NCI-H146 treated with DMSO at 0.1 percent for 48 hours (cell line): ENCODE results near the gene P3H2.

ENCODE experiments used
- DNase-seq: peaks from one replicate; lab custom pipeline; 2025; ENCODE audit not compliant: unreplicated experiment; lab: John Stamatoyannopoulos, UW

P3H2 gene

GRCh38 chr3:189949580-189949979 lies 171.1 kb downstream of the P3H2 start:
- no peak for DNase-seq

GRCh38 chr3:189948724-189949045 lies 172.0 kb downstream of the P3H2 start:
- DNase-seq = no peak

- DNase-seq = peak; percentile 82
Observed at GRCh38 chr3:189947948-189948723, 172.6 kb downstream of the P3H2 start.

GRCh38 chr3:189947068-189947467 lies 173.6 kb downstream of the P3H2 start:
- DNase-seq = no peak

GRCh38 chr3:189945935-189946709 lies 174.6 kb downstream of the P3H2 start:
- DNase-seq = no peak

GRCh38 chr3:189944285-189945145 lies 176.2 kb downstream of the P3H2 start:
- no peak for DNase-seq

GRCh38 chr3:189942948-189943347 lies 177.7 kb downstream of the P3H2 start:
- DNase-seq = peak; percentile 91

GRCh38 chr3:189941679-189942078 lies 179.0 kb downstream of the P3H2 start:
- DNase-seq = no peak

GRCh38 chr3:189941125-189941524 lies 179.6 kb downstream of the P3H2 start:
- DNase-seq = peak; percentile 100

GRCh38 chr3:189937302-189938127 lies 183.2 kb downstream of the P3H2 start:
- peak; percentile 18 for DNase-seq

- DNase-seq = no peak
Observed at GRCh38 chr3:189936201-189936945, 184.3 kb downstream of the P3H2 start.

GRCh38 chr3:189927975-189928895 lies 192.5 kb downstream of the P3H2 start:
- DNase-seq = no peak

- no peak for DNase-seq
Observed at GRCh38 chr3:189921770-189922169, 198.9 kb downstream of the P3H2 start.

- DNase-seq = no peak
Observed at GRCh38 chr3:189914799-189915198, 205.9 kb downstream of the P3H2 start.

- DNase-seq = no peak
Observed at GRCh38 chr3:189911001-189911400, 209.7 kb downstream of the P3H2 start.

GRCh38 chr3:189909573-189909972 lies 211.1 kb downstream of the P3H2 start:
- DNase-seq = no peak

GRCh38 chr3:189909139-189909538 lies 211.6 kb downstream of the P3H2 start:
- DNase-seq = no peak

GRCh38 chr3:189908646-189909045 lies 212.1 kb downstream of the P3H2 start:
- no peak for DNase-seq

- DNase-seq = no peak
Observed at GRCh38 chr3:189907803-189908202, 212.9 kb downstream of the P3H2 start.
